Mesodermal cell (in vitro differentiated cells): ENCODE measurements around the gene PHYKPL.

ENCODE experiments used
- H3K27ac ChIP-seq: 2 replicates; pipeline ENCODE4 v1.7.0; 2013; ENCODE audit warnings: mild to moderate bottlenecking, low read depth, low read length, moderate library complexity; ENCODE audit not compliant: severe bottlenecking
- H3K36me3 ChIP-seq: 2 replicates; pipeline ENCODE4 v1.7.1; 2013; ENCODE audit warnings: mild to moderate bottlenecking, low read length, moderate library complexity; ENCODE audit not compliant: control insufficient read depth, insufficient read depth
- H3K4me1 ChIP-seq: one replicate; pipeline ENCODE4 v1.7.1; 2013; ENCODE audit warnings: mild to moderate bottlenecking, low read length; ENCODE audit not compliant: insufficient read depth, control insufficient read depth, poor library complexity, severe bottlenecking
- H3K4me3 ChIP-seq: 2 replicates; pipeline ENCODE4 v1.7.0; 2013; ENCODE audit warnings: low read length, control low read depth, mild to moderate bottlenecking; ENCODE audit not compliant: insufficient read depth, poor library complexity, severe bottlenecking; ENCODE audit errors: extremely low read depth
- H3K9me3 ChIP-seq: 2 replicates; pipeline ENCODE4 v1.7.1; 2013; ENCODE audit warnings: mild to moderate bottlenecking, low read length, moderate library complexity; ENCODE audit not compliant: control insufficient read depth
- WGBS, 2 experiments: methylation state at CpG; one replicate each; pipeline ENCODE4 v1.1.5; 2013; ENCODE audit warnings: missing lambda C conversion rate in 2 of 2; ENCODE audit not compliant: insufficient coverage in 2 of 2; 5-methylcytosine and 5-hydroxymethylcytosine counted together

Gene PHYKPL

DNA sequence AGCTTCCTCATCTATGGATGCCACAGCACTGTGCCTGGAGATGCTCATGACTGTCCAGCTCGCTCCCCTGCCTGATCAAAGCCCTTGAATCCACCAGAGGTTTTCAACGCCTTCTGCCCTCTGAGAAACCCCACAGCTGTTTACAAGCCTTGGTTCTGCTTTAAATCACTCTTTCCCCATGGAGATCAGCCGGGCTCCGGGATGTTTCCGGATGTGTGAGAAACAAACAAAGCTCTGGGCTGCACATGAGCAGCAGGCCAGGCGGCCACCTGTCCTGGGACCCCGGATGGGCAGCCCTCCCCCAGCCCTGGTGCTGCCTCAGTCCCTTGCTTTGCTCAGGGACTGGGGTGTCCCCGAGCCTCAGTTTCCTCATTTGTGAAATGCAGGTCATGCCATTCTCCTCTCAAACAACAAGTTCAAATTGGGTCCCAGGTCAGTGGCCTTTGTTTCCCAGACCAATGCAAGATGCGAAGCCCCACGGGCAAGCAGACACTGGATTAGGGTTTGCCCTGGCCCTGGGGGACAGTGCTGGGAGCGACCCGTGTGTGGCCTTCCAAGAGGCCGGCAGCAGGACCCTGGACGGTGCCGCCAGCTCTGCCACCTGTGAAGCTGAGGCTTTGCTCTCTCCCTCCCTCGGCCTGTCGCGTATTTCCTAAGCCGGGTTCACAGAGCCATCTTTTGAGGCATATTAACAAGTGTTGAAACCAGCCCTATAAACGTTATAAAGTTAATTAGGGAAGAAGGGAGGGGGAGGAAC, 42.4 kb upstream of the PHYKPL start:
- Histone ChIP-seq H3K9me3 (peaks cover 8% of the 10 kb centered on the region), H3K4me1 (peaks cover 4% of the 10 kb centered on the region), H3K36me3 (no peaks in the 10 kb centered on the region), H3K27ac (no peak overlapping the region), H3K4me3 (no peak overlapping the region)
- WGBS, 2 experiments: 90 to 96% methylated on average over 14 to 15 of the region's 20 CpGs

DNA sequence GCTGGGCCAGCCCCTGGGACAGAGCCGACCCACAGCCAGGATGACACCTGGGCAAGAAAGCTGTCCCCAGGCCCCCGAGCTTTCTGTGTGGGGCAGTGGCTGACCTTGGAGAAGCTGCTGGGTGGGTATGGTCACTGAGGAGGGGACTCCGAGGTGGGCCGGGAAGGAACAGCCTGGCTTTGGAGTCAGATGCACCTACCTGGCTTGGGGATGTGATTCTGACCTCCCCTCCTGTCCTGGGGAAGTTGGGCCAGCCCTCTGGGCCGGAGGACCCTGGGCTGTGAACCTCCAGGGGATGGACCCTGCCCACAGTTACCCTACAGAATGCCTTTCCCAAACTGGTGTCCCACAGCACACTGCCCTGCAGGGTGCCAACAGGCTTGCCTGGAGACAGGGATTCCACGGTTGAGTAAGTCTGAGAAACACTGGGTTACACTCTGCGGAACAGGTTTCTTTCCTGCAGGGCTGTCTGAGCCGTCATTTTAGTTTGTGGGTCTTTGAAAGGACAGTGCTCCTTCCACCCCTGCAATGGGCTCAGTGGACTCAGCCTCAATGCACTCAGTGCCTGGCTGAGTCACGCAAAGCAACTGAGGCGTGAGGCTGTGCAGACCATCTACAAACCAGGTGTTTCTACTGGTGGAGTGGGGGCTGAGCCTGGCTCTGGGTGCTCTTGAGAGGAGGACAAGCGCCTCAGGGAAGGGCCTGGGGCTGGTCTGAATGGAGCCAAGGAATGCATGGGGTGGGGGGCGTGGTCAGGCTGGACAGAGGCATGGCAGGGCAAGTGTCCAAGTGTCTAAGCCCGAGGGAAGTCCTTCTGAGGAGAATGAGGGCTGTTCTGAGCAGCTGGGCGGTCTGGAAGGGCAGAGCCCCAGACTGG, 41.3 kb upstream of the PHYKPL start:
- Histone ChIP-seq H3K9me3 (peaks cover 8% of the 10 kb centered on the region), H3K4me3 (no peak overlapping the region), H3K4me1 (no peaks in the 10 kb centered on the region), H3K36me3 (no peaks in the 10 kb centered on the region), H3K27ac (no peak overlapping the region)
- 87 to 89% methylated on average over 10 to 13 of the region's 14 CpGs for WGBS, 2 experiments

DNA sequence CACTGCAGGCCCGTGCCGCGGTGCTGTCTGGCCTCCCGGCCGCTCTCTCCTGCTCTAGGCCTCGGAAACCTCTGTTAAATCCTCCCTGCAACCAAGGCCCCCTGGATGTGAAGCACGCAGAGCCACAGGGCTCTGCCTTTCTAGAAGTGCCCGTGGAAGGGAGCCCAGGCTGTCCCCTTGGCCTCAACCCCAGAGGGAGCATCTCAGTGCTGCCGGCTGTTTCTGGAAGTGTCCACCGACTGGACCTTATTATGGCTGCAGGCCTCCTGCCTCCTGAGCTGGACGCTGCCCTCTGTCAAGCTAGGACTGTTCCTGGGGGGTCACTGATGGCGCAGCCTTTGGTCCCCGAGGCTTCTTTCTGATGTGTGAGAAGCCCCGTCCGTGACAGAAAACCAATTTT, 40.4 kb upstream of the PHYKPL start:
- H3K9me3 ChIP-seq: peaks cover 8% of the 10 kb centered on the region
- H3K36me3 ChIP-seq: no peaks in the 10 kb centered on the region
- H3K4me3 ChIP-seq: no peak overlapping the region
- H3K27ac ChIP-seq: no peak overlapping the region
- WGBS, 2 experiments: 93 to 98% methylated on average over 13 of the region's 15 CpGs
- no peaks in the 10 kb centered on the region for H3K4me1 ChIP-seq

- 87 to 95% methylated on average over 7 to 9 of the region's 9 CpGs for WGBS, 2 experiments
- H3K9me3 ChIP-seq: peaks cover 8% of the 10 kb centered on the region
- no peaks in the 10 kb centered on the region for H3K4me1 ChIP-seq
- no peak overlapping the region for H3K27ac ChIP-seq
- no peak overlapping the region for H3K4me3 ChIP-seq
- no peaks in the 10 kb centered on the region for H3K36me3 ChIP-seq
These were observed 40.0 kb upstream of the PHYKPL start for GRCh38 chr5:178272591-178272990.

- Histone ChIP-seq H3K4me3 (no peak overlapping the region), H3K9me3 (peaks cover 8% of the 10 kb centered on the region), H3K36me3 (no peaks in the 10 kb centered on the region), H3K4me1 (no peaks in the 10 kb centered on the region), H3K27ac (no peak overlapping the region)
- 92 to 93% methylated on average over 21 to 24 of the region's 24 CpGs for WGBS, 2 experiments
These were observed 39.3 kb upstream of the PHYKPL start for GRCh38 chr5:178271726-178272479.

DNA sequence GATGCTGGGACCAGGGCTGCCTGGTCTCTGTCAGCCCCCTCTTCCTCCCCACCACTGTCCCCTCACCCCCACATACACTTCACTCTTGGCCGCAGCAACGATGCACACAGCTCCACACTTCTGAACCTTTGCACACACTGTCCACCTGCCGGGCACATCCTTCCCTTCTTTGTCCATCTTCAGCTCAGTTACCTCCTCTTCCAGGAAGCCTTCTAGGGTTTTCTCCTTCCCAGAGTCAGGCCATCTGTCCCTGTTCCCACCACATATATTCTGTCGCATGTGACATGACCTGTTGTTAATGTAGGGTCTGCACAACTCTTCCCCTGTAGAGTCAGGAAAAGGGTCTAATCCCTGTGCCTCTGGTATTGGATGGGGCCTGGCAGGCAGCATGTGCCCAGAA, 38.6 kb upstream of the PHYKPL start:
- Histone ChIP-seq H3K4me3 (no peak overlapping the region), H3K27ac (no peak overlapping the region), H3K36me3 (no peaks in the 10 kb centered on the region), H3K4me1 (no peaks in the 10 kb centered on the region), H3K9me3 (peaks cover 8% of the 10 kb centered on the region)
- WGBS, 2 experiments: 92 to 96% methylated on average over 4 of the region's 4 CpGs

- Histone ChIP-seq H3K9me3 (no peaks in the 10 kb centered on the region), H3K4me1 (no peaks in the 10 kb centered on the region), H3K4me3 (no peak overlapping the region), H3K27ac (no peak overlapping the region), H3K36me3 (no peaks in the 10 kb centered on the region)
- WGBS, 2 experiments: 83 to 90% methylated on average over 1 of the region's 1 CpG
These were observed 36.9 kb upstream of the PHYKPL start for GRCh38 chr5:178269499-178269898.

- no peak overlapping the region for H3K27ac ChIP-seq
- H3K36me3 ChIP-seq: no peaks in the 10 kb centered on the region
- no peaks in the 10 kb centered on the region for H3K9me3 ChIP-seq
- no peaks in the 10 kb centered on the region for H3K4me1 ChIP-seq
- H3K4me3 ChIP-seq: no peak overlapping the region
- WGBS, 2 experiments: 93 to 95% methylated on average over 9 to 10 of the region's 10 CpGs
These were observed 35.3 kb upstream of the PHYKPL start for GRCh38 chr5:178267876-178268275.

DNA sequence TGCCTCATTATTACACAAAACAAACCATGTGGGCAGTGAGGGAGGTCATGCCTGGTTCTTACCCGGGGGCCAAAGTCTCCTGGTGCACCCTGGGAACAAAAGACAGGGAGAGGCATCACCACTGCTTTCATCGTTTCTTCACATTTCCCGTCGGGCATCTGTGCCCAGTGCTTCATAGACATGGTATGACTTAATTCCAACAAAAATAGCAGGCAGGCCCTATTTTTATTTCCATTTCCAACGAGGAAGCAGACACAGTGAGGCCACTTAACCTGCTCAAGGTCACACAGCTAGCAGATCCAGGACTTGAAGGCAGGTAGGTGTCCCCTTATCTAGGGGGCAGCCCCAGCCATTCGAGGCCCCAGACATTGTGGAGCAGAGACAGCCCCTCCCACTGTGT, 34.6 kb upstream of the PHYKPL start:
- Histone ChIP-seq H3K27ac (no peak overlapping the region), H3K36me3 (no peaks in the 10 kb centered on the region), H3K4me1 (no peaks in the 10 kb centered on the region), H3K4me3 (no peak overlapping the region), H3K9me3 (no peaks in the 10 kb centered on the region)
- WGBS, 2 experiments: 75 to 86% methylated on average over 6 of the region's 6 CpGs

DNA sequence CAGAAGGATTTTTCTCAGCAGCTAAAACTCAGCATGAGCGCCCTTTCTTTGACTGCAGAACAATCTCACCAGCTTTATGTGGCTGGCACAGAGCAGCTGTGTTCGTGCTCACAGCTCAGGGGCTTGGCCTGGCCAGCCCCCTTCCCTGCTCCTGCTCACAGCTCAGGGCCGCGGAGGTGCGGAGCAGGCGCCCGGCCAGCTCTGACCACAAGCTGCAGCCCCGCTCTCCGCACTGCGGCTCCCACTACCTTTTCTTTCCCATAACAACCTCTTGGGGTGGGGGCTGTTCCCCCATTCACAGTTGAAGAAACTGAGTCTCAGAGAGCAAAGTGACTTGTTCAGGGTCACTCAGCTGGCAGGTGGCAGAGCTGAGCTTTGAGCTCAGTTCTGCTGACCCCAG, 34.0 kb upstream of the PHYKPL start:
- no peak overlapping the region for H3K4me3 ChIP-seq
- WGBS, 2 experiments: 96 to 97% methylated on average over 6 to 9 of the region's 10 CpGs
- H3K27ac ChIP-seq: no peak overlapping the region
- no peaks in the 10 kb centered on the region for H3K4me1 ChIP-seq
- no peaks in the 10 kb centered on the region for H3K36me3 ChIP-seq
- H3K9me3 ChIP-seq: no peaks in the 10 kb centered on the region
